Measurements from ENCODE around the gene SLC44A5. TPM values are rescaled to one million over a fixed set of nuclear protein-coding genes. Genes with fewer than 3 reads are reported as not detected.

The SLC44A5 gene
- total and polyA plus RNA-seq, 2 experiments from 2014 or later: 3.3 to 11.7 TPM

- H3K27ac Mint-ChIP-seq: no peak overlapping the region
- no peaks in the 10 kb centered on the region for H3K27me3 ChIP-seq (ENCODE audit: insufficient read depth)
- peaks cover 8% of the 10 kb centered on the region; the same call in 2 of the 3 replicates for H3K4me1 Mint-ChIP-seq
- ATAC-seq: no peak
- no peak overlapping the region for H3K4me3 ChIP-seq
- no peak for DNase-seq (ENCODE audit: low spot score)
- H3K9me3 Mint-ChIP-seq: no peaks in the 10 kb centered on the region
- no peaks in the 10 kb centered on the region for H3K79me2 ChIP-seq (replicated peaks; ENCODE audit: insufficient read depth)
- no peaks in the 10 kb centered on the region for H3K36me3 Mint-ChIP-seq (ENCODE audit: low read depth)
- H3K4me2 ChIP-seq: no peak overlapping the region
- H2AFZ ChIP-seq: no peak overlapping the region
- H3F3A ChIP-seq (replicated peaks; ENCODE audit: low read depth): no peaks in the 10 kb centered on the region
- TF ChIP-seq STAT1 (IDR thresholded peaks at IDR 0.05; ENCODE audit: unreplicated experiment) (no peak), CTCF (conservative IDR thresholded peaks at IDR 0.05; ENCODE audit: low read depth in 2 of 2) (no peak), ZNF462 (CRISPR knock-in tag; IDR thresholded peaks at IDR 0.05) (no peak), POLR2AphosphoS5 (IDR thresholded peaks at IDR 0.05; ENCODE audit: low read depth) (no peak), ZNF331 (CRISPR knock-in tag; IDR thresholded peaks at IDR 0.05; ENCODE audit: low read depth) (no peak), ETS1 (IDR thresholded peaks at IDR 0.05) (no peak), ZNF114 (CRISPR knock-in tag; IDR thresholded peaks at IDR 0.05) (no peak), EZH2phosphoT487 (IDR thresholded peaks at IDR 0.05; ENCODE audit: unreplicated experiment) (no peak), JUNB (IDR thresholded peaks at IDR 0.05; ENCODE audit: unreplicated experiment) (no peak), REST (IDR thresholded peaks at IDR 0.05; ENCODE audit: unreplicated experiment) (no peak), CREB1 (CRISPR knock-in tag; IDR thresholded peaks at IDR 0.05; ENCODE audit: low read depth) (no peak), NANOG (IDR thresholded peaks at IDR 0.05; ENCODE audit: borderline replicate concordance) (no peak), EZH2 (IDR thresholded peaks at IDR 0.05; ENCODE audit: low read depth, unreplicated experiment) (no peak)
- H3K27me3 Mint-ChIP-seq (ENCODE audit: insufficient read depth, low read depth, poor library complexity): no peaks in the 10 kb centered on the region
- no peak overlapping the region for H3K27ac ChIP-seq (ENCODE audit: low read depth)
- no peaks in the 10 kb centered on the region for H3K36me3 ChIP-seq (ENCODE audit: insufficient read depth)
- H3K4me3 Mint-ChIP-seq: no peak overlapping the region
- no peaks in the 10 kb centered on the region for H3K4me1 ChIP-seq (ENCODE audit: insufficient read depth)
- no peaks in the 10 kb centered on the region for H4K20me1 ChIP-seq (replicated peaks; ENCODE audit: insufficient read depth)
- no peaks in the 10 kb centered on the region for H3K9me2 ChIP-seq (ENCODE audit: insufficient read depth)
Observed at GRCh38 chr1:75211648-75212047, 399.3 kb downstream of the SLC44A5 start.
